OCI-LY7 (cell line): ENCODE results near the gene VIL1. TPM values are rescaled to one million over a fixed set of nuclear protein-coding genes. Genes with fewer than 3 reads are reported as not detected.

ENCODE experiments used
- BruUV-seq: library from RNA; stranded (reverse); fragments of 400-500 nt; replicated peaks from 2 replicates; lab custom pipeline; 2021; lab: Mats Ljungman, UMichigan
- CTCF ChIA-PET: fragments of 300-600 bp; sonication (Branson Sonifier 250); formaldehyde crosslinking; loops from one replicate; lab custom pipeline; 2022; ENCODE audit warnings: antibody characterized with exemption; ENCODE audit not compliant: unreplicated experiment; lab: Charles Lee
- POLR2A ChIA-PET: fragments of 300-600 bp; sonication (Branson Sonifier 250); formaldehyde crosslinking; loops from one replicate; lab custom pipeline; 2022; ENCODE audit warnings: antibody characterized with exemption; lab: Charles Lee
- DNase-seq: peaks from one replicate; pipeline ENCODE4 v3.0.0-alpha.2; 2015; ENCODE audit warnings: low spot score
- H2AFZ ChIP-seq: fragments of 200-600 bp; sonication (generic), shearing (Covaris generic); 2 replicates; pipeline ENCODE4 v1.6.1; 2014; ENCODE audit warnings: mild to moderate bottlenecking, antibody characterized with exemption, low read length, moderate library complexity
- H3K27ac ChIP-seq: fragments of 200-600 bp; sonication (generic); 2 replicates; pipeline ENCODE4 v1.5.1; 2014; ENCODE audit warnings: mixed run types, low read depth, mild to moderate bottlenecking, moderate library complexity, low read length, inconsistent platforms; ENCODE audit not compliant: poor library complexity, severe bottlenecking
- H3K36me3 ChIP-seq: fragments of 200-600 bp; sonication (generic); 2 replicates; pipeline ENCODE4 v1.6.1; 2014; ENCODE audit warnings: mild to moderate bottlenecking, antibody characterized with exemption, low read length, moderate library complexity, mixed read lengths; ENCODE audit not compliant: insufficient read depth
- H3K4me1 ChIP-seq: fragments of 200-600 bp; sonication (generic); 2 replicates; pipeline ENCODE4 v1.5.1; 2014; ENCODE audit warnings: mild to moderate bottlenecking, low read length; ENCODE audit not compliant: insufficient read depth, poor library complexity, severe bottlenecking
- H3K4me2 ChIP-seq: fragments of 200-600 bp; sonication (generic); 2 replicates; pipeline ENCODE4 v1.6.1; 2014; ENCODE audit warnings: mild to moderate bottlenecking, low read length
- H3K4me3 ChIP-seq: fragments of 200-600 bp; sonication (generic); 2 replicates; pipeline ENCODE4 v1.5.1; 2014; ENCODE audit warnings: mild to moderate bottlenecking, low read depth, low read length; ENCODE audit not compliant: poor library complexity, severe bottlenecking
- H3K79me2 ChIP-seq: fragments of 200-600 bp; sonication (generic); 2 replicates; pipeline ENCODE4 v1.6.1; 2016; ENCODE audit warnings: low read depth, mild to moderate bottlenecking, low read length, moderate library complexity, mixed read lengths; ENCODE audit not compliant: insufficient read depth
- H3K9me2 ChIP-seq: fragments of 200-600 bp; sonication (generic); 2 replicates; pipeline ENCODE4 v1.6.1; 2016; ENCODE audit warnings: mild to moderate bottlenecking, low read length, mixed read lengths; ENCODE audit not compliant: insufficient read depth
- H3K9me3 ChIP-seq: fragments of 200-600 bp; sonication (generic); 2 replicates; pipeline ENCODE4 v1.6.1; 2014; ENCODE audit warnings: mild to moderate bottlenecking, mixed run types, low read length, mixed read lengths
- H4K20me1 ChIP-seq: fragments of 200-600 bp; sonication (generic); 2 replicates; pipeline ENCODE4 v1.6.1; 2014; ENCODE audit warnings: mild to moderate bottlenecking, antibody characterized with exemption, low read length, moderate library complexity, mixed read lengths; ENCODE audit not compliant: insufficient read depth
- CTCF ChIP-seq: fragments of 200-600 bp; sonication (generic); conservative IDR thresholded peaks from 2 replicates; pipeline ENCODE4 v1.5.1; 2014; ENCODE audit warnings: mild to moderate bottlenecking, antibody characterized with exemption, low read length, moderate library complexity, mixed read lengths
- EZH2phosphoT487 ChIP-seq: fragments of 200-600 bp; sonication (generic); IDR thresholded peaks from 2 replicates; pipeline ENCODE4 v1.6.1; 2018; ENCODE audit warnings: low read depth, borderline replicate concordance, mild to moderate bottlenecking, mixed run types, antibody characterized with exemption, low read length, moderate library complexity, mixed read lengths
- intact Hi-C: fragments of 100-400 bp; cut with micrococcal nuclease; formaldehyde crosslinking; loops from one replicate; pipeline ENCODE4 v1.10.0; 2022; ENCODE audit not compliant: unreplicated experiment
- total RNA-seq, 2 experiments: library from RNA; depleted of rRNA in 1 of 2; stranded (reverse); fragments of >200 nt in 1 of 2; shearing (Covaris generic) in 1 of 2; gene quantifications; 2 replicates each; pipeline ENCODE4 v1.2.3, GENCODE V29; 2014 to 2022

VIL1 gene
- total RNA-seq, 2 experiments from 2014 or later, result 0.47 TPM; not detected in 1

GRCh38 chr2:218423584-218423983 is 4.7 kb downstream of the VIL1 start:
- no peak overlapping the region for H3K27ac ChIP-seq
- no peaks in the 10 kb centered on the region for H4K20me1 ChIP-seq
- ChIA-PET POLR2A (no interaction called here), CTCF (no interaction called here)
- BruUV-seq, result no TSS peak
- H3K79me2 ChIP-seq, result no peaks in the 10 kb centered on the region
- no peaks in the 10 kb centered on the region for H3K9me3 ChIP-seq
- intact Hi-C loops, result no loop called here
- H3K4me2 ChIP-seq, result no peak overlapping the region
- no peak overlapping the region for H2AFZ ChIP-seq
- DNase-seq, result no peak
- no peaks in the 10 kb centered on the region for H3K9me2 ChIP-seq
- H3K4me3 ChIP-seq, result no peak overlapping the region
- no peak for TF ChIP-seq EZH2phosphoT487
- no peak for TF ChIP-seq CTCF
- no peaks in the 10 kb centered on the region for H3K4me1 ChIP-seq
- H3K36me3 ChIP-seq, result no peaks in the 10 kb centered on the region

- Histone ChIP-seq H3K4me2 (no peak overlapping the region), H3K27ac (no peak overlapping the region), H3K4me1 (no peaks in the 10 kb centered on the region), H3K36me3 (no peaks in the 10 kb centered on the region), H3K4me3 (no peak overlapping the region), H4K20me1 (no peaks in the 10 kb centered on the region), H2AFZ (no peak overlapping the region), H3K9me3 (no peaks in the 10 kb centered on the region), H3K79me2 (no peaks in the 10 kb centered on the region), H3K9me2 (no peaks in the 10 kb centered on the region)
- ChIA-PET POLR2A (interaction anchor here (0.7 kb wide), 1 partner anchor 160 kb away, joined by 4 read pairs; no protein-coding TSS in a partner anchor), CTCF (no interaction called here)
- intact Hi-C loops, result no loop called here
- no TSS peak for BruUV-seq
- TF ChIP-seq EZH2phosphoT487 (no peak), CTCF (no peak)
- no peak for DNase-seq
Observed at GRCh38 chr2:218425531-218425930, 6.6 kb downstream of the VIL1 start.

- Histone ChIP-seq H3K4me1 (no peaks in the 10 kb centered on the region), H3K27ac (no peak overlapping the region), H3K36me3 (no peaks in the 10 kb centered on the region), H3K9me3 (no peaks in the 10 kb centered on the region), H3K4me3 (no peak overlapping the region), H3K9me2 (no peaks in the 10 kb centered on the region), H2AFZ (no peak overlapping the region), H4K20me1 (no peaks in the 10 kb centered on the region), H3K79me2 (no peaks in the 10 kb centered on the region), H3K4me2 (no peak overlapping the region)
- intact Hi-C loops, result no loop called here
- POLR2A ChIA-PET, result no interaction called here
- TF ChIP-seq EZH2phosphoT487 (no peak), CTCF (no peak)
- DNase-seq, result no peak
- no TSS peak for BruUV-seq
- CTCF ChIA-PET, result interaction anchor here (1.0 kb wide), 1 partner anchor 36 kb away, joined by 3 read pairs; no protein-coding TSS in a partner anchor
Observed at GRCh38 chr2:218427741-218428140, 8.8 kb downstream of the VIL1 start.
